ENCODE results near the gene TLK2.

Gene TLK2

GRCh38 chr17:62592341-62593099 lies 113.9 kb downstream of the TLK2 start:
- no peak for ATAC-seq (ENCODE audit: insufficient read depth, low read depth)
- no peak for DNase-seq
- peak; percentile 20 for TF ChIP-seq CTCF (IDR thresholded peaks at IDR 0.05; ENCODE audit: borderline replicate concordance, extremely low read depth, low read length, poor library complexity, severe bottlenecking)
- TF ChIP-seq EZH2 (IDR thresholded peaks at IDR 0.05; ENCODE audit: borderline replicate concordance, low read depth, low read length, severe bottlenecking), result no peak
- Histone ChIP-seq H3K4me3 (ENCODE audit: low read depth in 1 of 2, low read length in 2 of 2) (no peak overlapping the region), H3K4me2 (ENCODE audit: insufficient read depth, low read length) (no peak overlapping the region), H3K27me3 (ENCODE audit: insufficient read depth, low read length, poor library complexity) (no peaks in the 10 kb centered on the region), H3K9me3 (ENCODE audit: insufficient read depth, low read length, severe bottlenecking) (peaks cover 2% of the 10 kb centered on the region), H3K27ac (ENCODE audit: low read length) (no peak overlapping the region), H3K4me1 (ENCODE audit: insufficient read depth, low read length) (no peaks in the 10 kb centered on the region), H3K36me3 (ENCODE audit: insufficient read depth, low read length) (peaks cover 73% of the 10 kb centered on the region), H3K79me2 (ENCODE audit: insufficient read depth, low read length) (no peaks in the 10 kb centered on the region), H2AFZ (ENCODE audit: low read depth, low read length) (no peak overlapping the region), H4K20me1 (ENCODE audit: insufficient read depth, low read length) (no peaks in the 10 kb centered on the region), H3K9ac (ENCODE audit: low read depth, low read length) (no peak overlapping the region)

GRCh38 chr17:62595484-62595883 lies 116.9 kb downstream of the TLK2 start:
- Histone ChIP-seq H3K36me3 (ENCODE audit: insufficient read depth, low read length) (peaks cover 75% of the 10 kb centered on the region), H2AFZ (ENCODE audit: low read depth, low read length) (no peak overlapping the region), H3K27me3 (ENCODE audit: insufficient read depth, low read length, poor library complexity) (no peaks in the 10 kb centered on the region), H3K27ac (ENCODE audit: low read length) (no peak overlapping the region), H4K20me1 (ENCODE audit: insufficient read depth, low read length) (no peaks in the 10 kb centered on the region), H3K4me2 (ENCODE audit: insufficient read depth, low read length) (no peak overlapping the region), H3K4me3 (ENCODE audit: low read depth in 1 of 2, low read length in 2 of 2) (no peak overlapping the region), H3K79me2 (ENCODE audit: insufficient read depth, low read length) (no peaks in the 10 kb centered on the region), H3K9ac (ENCODE audit: low read depth, low read length) (no peak overlapping the region), H3K9me3 (ENCODE audit: insufficient read depth, low read length, severe bottlenecking) (peaks cover 2% of the 10 kb centered on the region), H3K4me1 (ENCODE audit: insufficient read depth, low read length) (no peaks in the 10 kb centered on the region)
- DNase-seq, result no peak
- no peak for ATAC-seq (ENCODE audit: insufficient read depth, low read depth)
- TF ChIP-seq CTCF (IDR thresholded peaks at IDR 0.05; ENCODE audit: borderline replicate concordance, extremely low read depth, low read length, poor library complexity, severe bottlenecking) (no peak), EZH2 (IDR thresholded peaks at IDR 0.05; ENCODE audit: borderline replicate concordance, low read depth, low read length, severe bottlenecking) (no peak)

GRCh38 chr17:62596662-62597061 lies 118.0 kb downstream of the TLK2 start:
- no peak overlapping the region for H3K9ac ChIP-seq (ENCODE audit: low read depth, low read length)
- no peaks in the 10 kb centered on the region for H3K79me2 ChIP-seq (ENCODE audit: insufficient read depth, low read length)
- H4K20me1 ChIP-seq (ENCODE audit: insufficient read depth, low read length), result no peaks in the 10 kb centered on the region
- peaks cover 2% of the 10 kb centered on the region for H3K9me3 ChIP-seq (ENCODE audit: insufficient read depth, low read length, severe bottlenecking)
- H3K27me3 ChIP-seq (ENCODE audit: insufficient read depth, low read length, poor library complexity), result no peaks in the 10 kb centered on the region
- no peak overlapping the region for H3K4me3 ChIP-seq (ENCODE audit: low read depth in 1 of 2, low read length in 2 of 2)
- H3K4me1 ChIP-seq (ENCODE audit: insufficient read depth, low read length), result no peaks in the 10 kb centered on the region
- no peak overlapping the region for H3K4me2 ChIP-seq (ENCODE audit: insufficient read depth, low read length)
- no peak for ATAC-seq (ENCODE audit: insufficient read depth, low read depth)
- no peak for DNase-seq
- H3K36me3 ChIP-seq (ENCODE audit: insufficient read depth, low read length), result peaks cover 82% of the 10 kb centered on the region
- no peak overlapping the region for H2AFZ ChIP-seq (ENCODE audit: low read depth, low read length)
- H3K27ac ChIP-seq (ENCODE audit: low read length), result no peak overlapping the region
- TF ChIP-seq EZH2 (IDR thresholded peaks at IDR 0.05; ENCODE audit: borderline replicate concordance, low read depth, low read length, severe bottlenecking), result no peak
- no peak for TF ChIP-seq CTCF (IDR thresholded peaks at IDR 0.05; ENCODE audit: borderline replicate concordance, extremely low read depth, low read length, poor library complexity, severe bottlenecking)
